Activated T-helper 1 cell treated with anti-CD3 and anti-CD28 coated beads, Interleukin-12 subunit alpha, Interleukin-12 subunit beta, Interleukin-2, Interleukin-4 antibody, amounts not matched to agents 30 ng/mL and 10 ng/mL and 1 ng/mL, durations not matched to agents 14 hours and 24 hours and 36 hours (primary cell): ENCODE measurements around the gene NRG4. TPM values are rescaled to one million over a fixed set of nuclear protein-coding genes. Genes with fewer than 3 reads are reported as not detected.
"Not testable (repeated sequence)": the region's sequence is repeated elsewhere in the genome, so short reads cannot be mapped to it uniquely, and the experiment has no call there.

Experiments used
- DNase-seq: peaks from one replicate; pipeline ENCODE4 v3.0.0; 2021; ENCODE audit warnings: low spot score
- H3K27ac Mint-ChIP-seq: one replicate; pipeline ENCODE4 v1.8.0; 2021; ENCODE audit warnings: mild to moderate bottlenecking, mixed read lengths
- H3K27me3 Mint-ChIP-seq: one replicate; pipeline ENCODE4 v1.8.0; 2022; ENCODE audit warnings: mild to moderate bottlenecking, moderate library complexity, mixed read lengths; ENCODE audit not compliant: insufficient read depth
- H3K36me3 Mint-ChIP-seq: one replicate; pipeline ENCODE4 v1.8.0; 2021; ENCODE audit warnings: low read depth, mixed read lengths
- H3K4me1 Mint-ChIP-seq: one replicate; pipeline ENCODE4 v1.8.0; 2021; ENCODE audit warnings: low read depth, mixed read lengths
- H3K4me3 Mint-ChIP-seq: one replicate; pipeline ENCODE4 v1.8.0; 2021; ENCODE audit warnings: mild to moderate bottlenecking, moderate library complexity, mixed read lengths
- H3K9me3 Mint-ChIP-seq: one replicate; pipeline ENCODE4 v1.8.0; 2021; ENCODE audit warnings: mixed read lengths
- intact Hi-C: fragments of 100-400 bp; cut with micrococcal nuclease; formaldehyde crosslinking; loops from one replicate; pipeline ENCODE4 v1.15.1; 2024
- total RNA-seq: library from RNA; stranded (reverse); gene quantifications from 2 replicates; pipeline ENCODE4 v1.2.3, GENCODE V29; 2022

The NRG4 gene
- total RNA-seq, 1 donor from 2014 or later, result not detected

DNA sequence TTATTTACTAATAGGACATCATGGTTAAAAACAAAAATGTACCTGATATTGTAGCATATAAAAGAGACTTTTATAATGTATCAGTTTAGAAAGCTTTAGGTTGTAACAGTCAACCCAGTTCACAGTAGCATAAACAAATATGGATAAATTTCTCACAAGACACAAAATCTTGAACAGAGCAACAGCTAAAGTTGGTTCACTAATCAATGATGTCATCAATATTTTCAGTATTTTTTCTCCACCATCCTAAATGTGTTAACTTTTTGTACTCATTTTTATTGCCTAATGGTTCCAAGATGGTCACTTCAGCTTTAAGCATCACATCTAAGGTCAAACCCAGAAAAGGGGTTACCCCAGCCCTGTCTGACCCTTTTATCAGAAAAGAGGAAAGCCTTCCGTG, 21.2 kb upstream of the NRG4 start:
- H3K4me3 Mint-ChIP-seq, result no peak overlapping the region
- H3K36me3 Mint-ChIP-seq, result no peaks in the 10 kb centered on the region
- no peak for DNase-seq
- peaks cover 15% of the 10 kb centered on the region for H3K27me3 Mint-ChIP-seq
- H3K4me1 Mint-ChIP-seq, result no peaks in the 10 kb centered on the region
- H3K9me3 Mint-ChIP-seq, result no peaks in the 10 kb centered on the region
- intact Hi-C loops, result no loop called here
- no peak overlapping the region for H3K27ac Mint-ChIP-seq

DNA sequence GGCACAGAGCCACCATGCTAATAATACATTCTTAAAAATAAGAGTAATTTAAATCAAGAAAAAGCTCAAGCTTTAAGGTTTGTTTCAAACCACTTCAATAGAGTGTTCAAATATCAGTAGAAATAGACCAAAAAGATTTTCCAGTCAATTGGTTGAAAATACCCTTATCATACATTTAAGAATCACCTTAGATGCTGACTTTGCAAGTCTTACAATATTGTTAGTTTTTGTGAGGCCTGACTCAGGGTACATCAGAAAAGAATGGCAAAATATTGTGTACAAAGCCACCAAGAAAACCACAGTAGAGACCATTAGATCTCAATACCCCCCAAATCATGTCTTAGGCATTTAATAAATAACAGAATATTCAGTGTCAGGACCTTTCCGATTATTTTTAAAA, 19.8 kb upstream of the NRG4 start:
- Mint-ChIP-seq H3K27ac (no peak overlapping the region), H3K4me3 (no peak overlapping the region), H3K27me3 (peaks cover 20% of the 10 kb centered on the region), H3K9me3 (no peaks in the 10 kb centered on the region), H3K36me3 (no peaks in the 10 kb centered on the region), H3K4me1 (no peaks in the 10 kb centered on the region)
- intact Hi-C loops, result no loop called here
- DNase-seq, result no peak

DNA sequence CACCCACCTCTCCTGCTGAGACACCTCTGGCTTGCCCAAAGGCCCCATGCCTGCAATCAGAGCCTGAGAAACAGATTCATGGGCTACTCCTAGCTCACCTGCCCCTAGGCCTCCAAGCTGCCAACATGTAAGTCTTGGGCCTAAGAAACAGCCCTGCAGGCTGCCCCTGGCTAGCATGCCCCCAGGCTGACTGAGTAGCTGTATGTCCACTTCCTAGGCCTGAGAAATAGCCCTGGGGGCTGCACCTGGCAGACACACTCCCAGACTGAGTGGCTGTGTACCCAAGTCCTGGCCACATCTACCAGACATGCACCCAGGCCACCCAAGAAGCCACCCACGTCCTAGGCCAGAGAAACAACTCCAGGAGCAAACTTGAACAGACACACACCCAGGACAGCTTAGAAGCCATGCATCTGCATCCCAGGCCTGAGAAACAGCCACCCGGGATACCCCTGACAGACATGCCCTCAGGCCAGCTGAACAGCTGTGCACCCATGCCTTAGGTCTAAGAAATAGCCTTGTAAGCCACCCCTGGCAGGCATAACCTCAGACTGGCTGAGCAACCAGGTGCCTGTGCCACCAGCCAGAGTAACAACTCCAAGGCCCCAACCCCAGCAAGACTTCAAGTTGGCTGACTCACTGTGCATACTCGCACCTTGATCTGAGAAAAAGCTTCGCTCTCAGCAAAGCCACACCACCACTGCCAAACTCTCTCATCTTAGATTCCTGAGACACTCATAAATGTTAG, 12.0 kb upstream of the NRG4 start:
- H3K4me3 Mint-ChIP-seq, result no peak overlapping the region
- peaks cover 18% of the 10 kb centered on the region for H3K9me3 Mint-ChIP-seq
- H3K27me3 Mint-ChIP-seq, result peaks cover 6% of the 10 kb centered on the region
- no peak overlapping the region for H3K27ac Mint-ChIP-seq
- no peaks in the 10 kb centered on the region for H3K4me1 Mint-ChIP-seq
- intact Hi-C loops, result no loop called here
- H3K36me3 Mint-ChIP-seq, result no peaks in the 10 kb centered on the region
- DNase-seq, result no peak

DNA sequence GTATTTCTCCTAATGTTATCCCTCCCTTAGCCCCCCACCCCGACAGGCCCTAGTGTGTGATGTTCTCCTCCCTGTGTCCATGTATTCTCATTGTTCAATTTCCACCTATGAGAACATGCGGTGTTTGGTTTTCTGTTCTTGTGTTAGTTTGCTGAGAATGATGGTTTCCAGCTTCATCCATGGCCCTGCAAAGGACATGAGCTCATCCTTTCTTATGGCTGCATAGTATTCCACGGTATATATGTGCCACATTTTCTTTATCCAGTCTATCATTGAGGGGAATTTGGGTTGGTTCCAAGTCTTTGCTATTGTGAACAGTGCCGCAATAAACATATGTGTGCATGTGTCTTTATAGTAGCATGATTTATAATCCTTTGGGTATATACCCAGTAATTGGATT, 1.2 kb upstream of the NRG4 start:
- H3K4me1 Mint-ChIP-seq, H3K4me3 Mint-ChIP-seq, H3K27ac Mint-ChIP-seq: not testable (repeated sequence)

DNA sequence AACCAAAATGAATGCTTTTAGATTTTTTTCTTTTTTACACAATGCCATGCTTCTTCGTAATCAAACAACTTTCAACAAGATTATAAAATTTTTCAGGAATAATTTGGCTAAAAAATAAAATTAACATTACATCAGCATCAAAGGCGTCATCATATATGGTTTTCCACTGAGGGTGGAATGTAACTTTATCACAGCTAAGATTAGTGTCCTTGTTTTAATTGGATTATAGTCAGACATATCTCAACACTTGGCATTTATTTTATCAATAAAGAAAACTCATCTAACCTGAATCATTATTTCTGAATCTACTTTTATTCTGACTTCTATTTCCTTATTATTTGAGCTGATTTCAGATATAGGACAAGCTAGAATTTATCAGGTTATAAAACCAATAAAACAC, 1.6 kb downstream of the NRG4 start:
- H3K27ac Mint-ChIP-seq, result no peak overlapping the region
- no peak for DNase-seq
- no peak overlapping the region for H3K4me3 Mint-ChIP-seq
- no peaks in the 10 kb centered on the region for H3K9me3 Mint-ChIP-seq
- peaks cover 37% of the 10 kb centered on the region for H3K27me3 Mint-ChIP-seq
- H3K4me1 Mint-ChIP-seq, result peaks cover 5% of the 10 kb centered on the region
- no peaks in the 10 kb centered on the region for H3K36me3 Mint-ChIP-seq
- intact Hi-C loops, result no loop called here

More for the DNA sequence above, 1.2 kb upstream of the NRG4 start:
- H3K36me3 Mint-ChIP-seq, H3K9me3 Mint-ChIP-seq, DNase-seq, intact Hi-C loops: not testable (repeated sequence)
- peaks cover 32% of the 10 kb centered on the region for H3K27me3 Mint-ChIP-seq

DNA sequence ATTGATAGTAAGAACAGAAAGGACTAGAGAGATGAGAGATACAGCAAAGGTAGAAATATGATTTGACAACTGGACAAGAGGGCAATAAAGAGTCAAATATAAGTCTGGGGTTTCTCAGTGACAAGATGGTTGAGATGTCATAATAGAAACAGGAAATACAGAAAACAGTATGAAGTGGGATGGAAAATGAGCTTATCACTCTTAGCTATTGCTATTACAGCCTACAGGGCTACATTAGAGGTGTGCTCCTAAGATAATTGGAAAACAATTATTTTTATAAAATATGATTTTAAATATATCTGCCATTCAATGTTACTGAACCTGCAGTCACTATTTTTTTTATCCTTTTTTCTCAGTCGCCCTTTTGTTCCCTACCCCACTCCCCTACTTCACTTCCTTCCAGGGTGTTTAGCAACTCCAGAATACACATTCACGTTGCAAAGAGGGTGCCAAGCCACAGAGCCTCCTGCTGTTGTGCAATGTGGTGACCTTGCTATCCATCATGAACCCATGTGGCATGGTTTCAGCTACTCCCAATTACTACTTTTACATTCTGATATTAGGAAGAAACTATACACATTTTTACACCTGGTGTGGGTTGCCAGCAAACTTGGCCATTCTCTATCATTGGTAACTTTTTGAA, 6.0 kb downstream of the NRG4 start:
- Mint-ChIP-seq H3K9me3 (no peaks in the 10 kb centered on the region), H3K36me3 (no peaks in the 10 kb centered on the region), H3K27ac (no peak overlapping the region), H3K4me1 (no peaks in the 10 kb centered on the region), H3K4me3 (no peak overlapping the region), H3K27me3 (peaks cover 34% of the 10 kb centered on the region)
- intact Hi-C loops, result no loop called here
- no peak for DNase-seq

DNA sequence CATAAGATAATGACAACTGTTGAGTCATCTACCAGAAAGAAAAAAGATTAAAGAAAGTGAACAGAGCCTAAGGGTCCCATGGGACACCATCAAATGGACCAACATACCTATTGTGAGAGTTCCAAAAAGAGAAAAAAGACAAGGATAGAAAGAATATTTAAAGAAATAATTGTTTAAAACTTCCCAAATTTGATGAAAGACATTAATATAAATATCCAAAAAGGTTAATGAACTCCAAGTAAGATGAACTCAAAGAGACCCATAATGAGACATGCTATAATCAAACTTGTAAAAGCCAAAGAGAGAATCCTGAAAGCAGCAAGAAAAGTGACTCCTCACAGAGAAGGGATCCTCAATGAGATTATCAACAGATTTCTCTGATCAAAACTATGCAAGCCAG, 8.9 kb downstream of the NRG4 start:
- Mint-ChIP-seq H3K4me1 (no peaks in the 10 kb centered on the region), H3K27me3 (peaks cover 33% of the 10 kb centered on the region), H3K36me3 (no peaks in the 10 kb centered on the region), H3K4me3 (no peak overlapping the region), H3K9me3 (no peaks in the 10 kb centered on the region), H3K27ac (no peak overlapping the region)
- intact Hi-C loops, result no loop called here
- no peak for DNase-seq

DNA sequence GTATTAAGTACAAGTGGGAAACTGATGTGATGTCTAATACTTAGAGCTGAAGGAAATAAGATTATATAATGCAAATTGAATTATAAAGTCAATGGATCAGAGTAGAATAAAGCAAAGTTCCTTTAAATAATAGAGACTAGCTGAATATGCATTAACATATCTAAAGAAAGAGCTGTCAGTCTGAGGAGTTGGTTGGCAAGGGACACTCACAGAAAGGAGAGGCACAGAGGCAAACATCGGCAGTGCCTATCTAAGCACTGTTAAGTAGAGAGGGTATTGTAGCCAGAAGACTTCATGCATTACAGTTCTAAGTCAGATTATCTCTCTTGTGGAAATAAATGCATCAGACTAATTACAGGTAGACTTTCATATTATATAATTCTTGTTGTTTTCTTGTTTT, 16.6 kb downstream of the NRG4 start:
- DNase-seq, result no peak
- Mint-ChIP-seq H3K27me3 (peaks cover 34% of the 10 kb centered on the region), H3K4me3 (no peak overlapping the region), H3K27ac (no peak overlapping the region), H3K36me3 (no peaks in the 10 kb centered on the region), H3K9me3 (no peaks in the 10 kb centered on the region), H3K4me1 (no peaks in the 10 kb centered on the region)
- intact Hi-C loops, result no loop called here

DNA sequence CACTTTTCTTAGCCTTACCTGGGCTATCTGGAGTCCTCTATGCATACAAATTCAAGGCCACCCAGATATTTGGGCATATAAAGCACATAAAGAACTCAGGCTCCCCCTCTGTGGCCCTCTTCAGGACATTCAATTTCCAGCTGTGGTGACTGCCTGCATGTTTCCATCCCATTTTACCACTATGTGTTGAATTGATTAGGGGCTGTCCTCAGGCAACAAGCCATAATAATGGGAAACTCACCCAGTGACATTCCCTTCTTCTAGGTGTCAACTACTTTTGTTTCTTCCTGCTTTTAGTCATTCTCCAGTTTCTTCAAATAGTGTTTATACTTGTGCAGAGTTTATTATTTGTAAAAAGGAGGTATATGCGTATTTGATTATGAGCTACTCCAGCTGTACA, 18.0 kb downstream of the NRG4 start:
- intact Hi-C loops, result no loop called here
- no peak overlapping the region for H3K4me3 Mint-ChIP-seq
- H3K4me1 Mint-ChIP-seq, result no peaks in the 10 kb centered on the region
- H3K27me3 Mint-ChIP-seq, result peaks cover 36% of the 10 kb centered on the region
- H3K27ac Mint-ChIP-seq, result no peak overlapping the region
- DNase-seq, result no peak
- H3K36me3 Mint-ChIP-seq, result no peaks in the 10 kb centered on the region
- H3K9me3 Mint-ChIP-seq, result no peaks in the 10 kb centered on the region

DNA sequence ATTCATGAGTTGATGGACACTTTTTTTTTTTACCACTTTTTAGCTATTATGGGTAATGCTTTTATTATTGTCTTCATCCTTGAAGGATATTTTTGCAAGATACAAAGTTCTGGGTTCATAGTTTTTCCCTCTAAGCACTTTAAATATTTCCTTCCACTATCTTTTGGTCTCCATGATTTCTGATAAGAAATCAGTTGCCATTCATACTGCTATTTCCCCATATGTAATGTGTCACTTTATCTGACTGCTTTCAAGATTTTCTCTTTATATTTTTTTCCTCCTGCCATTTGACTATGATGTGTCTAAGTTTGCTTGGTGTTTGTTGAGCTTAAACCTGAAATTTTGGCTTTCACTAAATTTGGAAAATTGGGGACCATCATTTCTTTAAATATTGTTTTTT, 19.3 kb downstream of the NRG4 start:
- DNase-seq, result no peak
- H3K36me3 Mint-ChIP-seq, result no peaks in the 10 kb centered on the region
- H3K27ac Mint-ChIP-seq, result no peak overlapping the region
- H3K4me1 Mint-ChIP-seq, result no peaks in the 10 kb centered on the region
- H3K9me3 Mint-ChIP-seq, result no peaks in the 10 kb centered on the region
- intact Hi-C loops, result no loop called here
- H3K27me3 Mint-ChIP-seq, result peaks cover 32% of the 10 kb centered on the region
- H3K4me3 Mint-ChIP-seq, result no peak overlapping the region

DNA sequence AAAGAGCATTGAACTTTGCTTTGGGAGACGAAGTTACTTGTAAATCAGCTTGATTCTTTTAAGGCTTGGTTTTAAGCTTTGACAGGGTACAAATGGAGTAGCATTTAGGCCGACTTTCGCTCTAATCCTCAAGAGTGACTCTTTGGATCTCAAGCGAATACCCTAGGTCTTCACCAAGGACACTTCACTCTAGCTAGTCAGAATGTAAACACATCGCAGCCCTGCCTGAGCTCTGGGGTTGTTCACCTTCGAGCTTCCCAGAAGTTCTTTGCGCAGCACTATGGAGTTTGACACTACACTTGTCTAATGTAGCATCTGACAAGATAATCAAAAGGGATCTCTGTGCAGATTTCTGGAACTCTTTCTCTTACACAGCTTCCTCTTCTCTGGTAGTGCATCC, 22.3 kb downstream of the NRG4 start:
- no peak for DNase-seq
- intact Hi-C loops, result no loop called here
- H3K36me3 Mint-ChIP-seq, result no peaks in the 10 kb centered on the region
- H3K4me1 Mint-ChIP-seq, result no peaks in the 10 kb centered on the region
- H3K27ac Mint-ChIP-seq, result no peak overlapping the region
- peaks cover 22% of the 10 kb centered on the region for H3K27me3 Mint-ChIP-seq
- no peaks in the 10 kb centered on the region for H3K9me3 Mint-ChIP-seq
- H3K4me3 Mint-ChIP-seq, result no peak overlapping the region

DNA sequence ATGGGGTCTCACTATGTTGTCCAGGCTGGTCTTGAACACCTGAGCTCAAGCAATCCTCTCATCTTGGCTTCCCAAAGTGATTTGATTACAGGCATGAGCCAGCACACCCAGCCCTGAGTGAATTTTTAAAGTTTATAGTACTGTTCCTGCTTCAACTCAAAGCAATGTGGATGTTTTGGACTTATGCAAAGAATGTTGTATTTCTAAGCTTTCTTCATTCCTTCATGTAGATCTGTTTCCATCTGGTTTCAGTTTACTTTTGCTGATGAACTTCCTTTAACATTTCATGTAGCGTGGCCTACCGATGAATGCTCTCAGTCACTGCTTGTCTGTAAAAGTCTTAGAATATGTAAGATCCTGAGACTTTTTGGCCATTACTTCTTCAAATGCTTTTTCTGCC, 23.2 kb downstream of the NRG4 start:
- Mint-ChIP-seq H3K9me3 (no peaks in the 10 kb centered on the region), H3K4me1 (no peaks in the 10 kb centered on the region)

DNA sequence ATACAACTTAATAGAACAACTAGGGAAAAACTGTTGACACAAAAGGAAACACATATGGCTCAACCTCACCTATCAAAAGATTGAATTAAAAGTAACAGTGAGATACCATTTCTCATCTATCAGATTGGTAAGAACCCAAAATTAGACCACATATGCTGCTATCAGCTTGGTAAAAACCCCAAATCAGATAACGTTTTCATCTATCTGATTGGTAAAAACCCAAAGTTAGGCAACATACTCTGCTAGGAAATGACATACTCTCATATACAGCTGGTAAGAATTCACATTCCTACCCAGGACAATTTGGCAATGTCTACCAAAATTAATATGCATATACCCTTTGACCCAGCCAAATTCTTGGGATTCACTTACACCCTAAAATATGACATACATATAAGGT, 26.3 kb downstream of the NRG4 start:
- DNase-seq, result no peak
- no peak overlapping the region for H3K4me3 Mint-ChIP-seq
- no peaks in the 10 kb centered on the region for H3K9me3 Mint-ChIP-seq
- H3K27me3 Mint-ChIP-seq, result peaks cover 32% of the 10 kb centered on the region
- intact Hi-C loops, result no loop called here
- no peak overlapping the region for H3K27ac Mint-ChIP-seq
- H3K36me3 Mint-ChIP-seq, result no peaks in the 10 kb centered on the region
- H3K4me1 Mint-ChIP-seq, result no peaks in the 10 kb centered on the region

More for the DNA sequence above, 23.2 kb downstream of the NRG4 start:
- no peaks in the 10 kb centered on the region for H3K36me3 Mint-ChIP-seq
- intact Hi-C loops, result no loop called here
- no peak overlapping the region for H3K27ac Mint-ChIP-seq
- no peak for DNase-seq
- H3K4me3 Mint-ChIP-seq, result no peak overlapping the region
- H3K27me3 Mint-ChIP-seq, result peaks cover 19% of the 10 kb centered on the region
